WTC11 (cell line): ENCODE results near the gene PPP1R27.

Experiments
- CDX4 ChIP-seq: fragments of 250-450 bp; sonication (Bioruptor Pico); IDR thresholded peaks from 2 replicates; pipeline ENCODE4 v1.9.0; 2021; ENCODE audit warnings: moderate library complexity, mild to moderate bottlenecking, inconsistent platforms, borderline replicate concordance
- CTCF ChIP-seq: fragments of 200-600 bp; IDR thresholded peaks from 2 replicates; pipeline ENCODE4 v1.8.0; 2022; ENCODE audit warnings: antibody characterized with exemption
- GTF2I ChIP-seq: fragments of 250-450 bp; sonication (Bioruptor Pico); conservative IDR thresholded peaks from 2 replicates; pipeline ENCODE4 v1.4.0; 2021; ENCODE audit warnings: mild to moderate bottlenecking
- NFYB ChIP-seq: sonication (generic); formaldehyde crosslinking; conservative IDR thresholded peaks from 2 replicates; pipeline ENCODE4 v1.8.0; 2022; ENCODE audit warnings: low read depth, missing genetic modification reagents
- TF ChIP-seq, protein P1 (sequence below): fragments of 250-450 bp; sonication (Bioruptor Pico); IDR thresholded peaks from 2 replicates; pipeline ENCODE4 v2.1.2; 2022; ENCODE audit warnings: mild to moderate bottlenecking, moderate library complexity
- TF ChIP-seq, protein P2 (sequence below): sonication (generic); formaldehyde crosslinking; IDR thresholded peaks from 2 replicates; pipeline ENCODE4 v1.8.0; 2022; ENCODE audit warnings: mild to moderate bottlenecking, missing genetic modification reagents

GRCh38 chr17:81794509-81794908, 40.3 kb downstream of the PPP1R27 start:
- TF ChIP-seq CTCF, result no peak
- TF ChIP-seq, protein P1, sequence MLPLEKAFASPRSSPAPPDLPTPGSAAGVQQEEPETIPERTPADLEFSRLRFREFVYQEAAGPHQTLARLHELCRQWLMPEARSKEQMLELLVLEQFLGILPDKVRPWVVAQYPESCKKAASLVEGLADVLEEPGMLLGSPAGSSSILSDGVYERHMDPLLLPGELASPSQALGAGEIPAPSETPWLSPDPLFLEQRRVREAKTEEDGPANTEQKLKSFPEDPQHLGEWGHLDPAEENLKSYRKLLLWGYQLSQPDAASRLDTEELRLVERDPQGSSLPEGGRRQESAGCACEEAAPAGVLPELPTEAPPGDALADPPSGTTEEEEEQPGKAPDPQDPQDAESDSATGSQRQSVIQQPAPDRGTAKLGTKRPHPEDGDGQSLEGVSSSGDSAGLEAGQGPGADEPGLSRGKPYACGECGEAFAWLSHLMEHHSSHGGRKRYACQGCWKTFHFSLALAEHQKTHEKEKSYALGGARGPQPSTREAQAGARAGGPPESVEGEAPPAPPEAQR (CRISPR knock-in tag), result no peak
- TF ChIP-seq NFYB, result no peak
- no peak for TF ChIP-seq CDX4 (CRISPR knock-in tag)
- TF ChIP-seq, protein P2, sequence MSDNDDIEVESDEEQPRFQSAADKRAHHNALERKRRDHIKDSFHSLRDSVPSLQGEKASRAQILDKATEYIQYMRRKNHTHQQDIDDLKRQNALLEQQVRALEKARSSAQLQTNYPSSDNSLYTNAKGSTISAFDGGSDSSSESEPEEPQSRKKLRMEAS (CRISPR knock-in tag), result no peak
- no peak for TF ChIP-seq GTF2I (CRISPR knock-in tag)
